Measurements from ENCODE around the gene ARHGAP24.

DNA sequence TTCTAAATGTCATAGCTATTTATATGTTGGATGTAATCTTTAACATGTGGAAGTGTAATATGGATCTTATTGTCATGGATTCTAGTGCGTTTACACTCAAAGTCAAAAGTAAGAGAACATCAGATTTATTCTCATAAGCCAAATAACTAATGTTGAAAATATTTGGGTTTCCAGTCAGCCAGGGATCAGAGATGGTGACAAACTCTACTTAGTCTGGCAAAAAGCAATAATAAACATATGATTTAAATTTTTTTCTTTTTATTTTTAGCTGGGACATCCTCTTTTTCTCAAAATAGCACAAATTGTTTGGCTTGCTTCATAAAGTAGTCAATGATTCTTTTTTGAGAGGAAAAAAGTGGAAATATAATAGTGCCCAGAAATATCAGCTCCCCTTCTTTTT lies 392.3 kb downstream of the ARHGAP24 start:
- TF ChIP-seq TAF1 (IDR thresholded peaks at IDR 0.05; ENCODE audit: low read depth) = no peak
- no peak for TF ChIP-seq YY1 (IDR thresholded peaks at IDR 0.05; ENCODE audit: low read depth)
- no peak for TF ChIP-seq EP300 (IDR thresholded peaks at IDR 0.05; ENCODE audit: borderline replicate concordance)
- TF ChIP-seq, protein P1, sequence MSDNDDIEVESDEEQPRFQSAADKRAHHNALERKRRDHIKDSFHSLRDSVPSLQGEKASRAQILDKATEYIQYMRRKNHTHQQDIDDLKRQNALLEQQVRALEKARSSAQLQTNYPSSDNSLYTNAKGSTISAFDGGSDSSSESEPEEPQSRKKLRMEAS (IDR thresholded peaks at IDR 0.05) = no peak
- TF ChIP-seq, protein P2, sequence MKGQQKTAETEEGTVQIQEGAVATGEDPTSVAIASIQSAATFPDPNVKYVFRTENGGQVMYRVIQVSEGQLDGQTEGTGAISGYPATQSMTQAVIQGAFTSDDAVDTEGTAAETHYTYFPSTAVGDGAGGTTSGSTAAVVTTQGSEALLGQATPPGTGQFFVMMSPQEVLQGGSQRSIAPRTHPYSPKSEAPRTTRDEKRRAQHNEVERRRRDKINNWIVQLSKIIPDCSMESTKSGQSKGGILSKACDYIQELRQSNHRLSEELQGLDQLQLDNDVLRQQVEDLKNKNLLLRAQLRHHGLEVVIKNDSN (IDR thresholded peaks at IDR 0.05) = no peak
- TF ChIP-seq TCF12 (IDR thresholded peaks at IDR 0.05; ENCODE audit: low read depth) = no peak
- TF ChIP-seq RAD21 (IDR thresholded peaks at IDR 0.05; ENCODE audit: low read depth) = no peak
- TF ChIP-seq FOXM1 (IDR thresholded peaks at IDR 0.05; ENCODE audit: borderline replicate concordance, low read depth) = no peak
- no peak for TF ChIP-seq ZBTB7A (IDR thresholded peaks at IDR 0.05; ENCODE audit: low read depth)
- TF ChIP-seq TEAD4 (IDR thresholded peaks at IDR 0.05) = no peak
- TF ChIP-seq, protein P3, sequence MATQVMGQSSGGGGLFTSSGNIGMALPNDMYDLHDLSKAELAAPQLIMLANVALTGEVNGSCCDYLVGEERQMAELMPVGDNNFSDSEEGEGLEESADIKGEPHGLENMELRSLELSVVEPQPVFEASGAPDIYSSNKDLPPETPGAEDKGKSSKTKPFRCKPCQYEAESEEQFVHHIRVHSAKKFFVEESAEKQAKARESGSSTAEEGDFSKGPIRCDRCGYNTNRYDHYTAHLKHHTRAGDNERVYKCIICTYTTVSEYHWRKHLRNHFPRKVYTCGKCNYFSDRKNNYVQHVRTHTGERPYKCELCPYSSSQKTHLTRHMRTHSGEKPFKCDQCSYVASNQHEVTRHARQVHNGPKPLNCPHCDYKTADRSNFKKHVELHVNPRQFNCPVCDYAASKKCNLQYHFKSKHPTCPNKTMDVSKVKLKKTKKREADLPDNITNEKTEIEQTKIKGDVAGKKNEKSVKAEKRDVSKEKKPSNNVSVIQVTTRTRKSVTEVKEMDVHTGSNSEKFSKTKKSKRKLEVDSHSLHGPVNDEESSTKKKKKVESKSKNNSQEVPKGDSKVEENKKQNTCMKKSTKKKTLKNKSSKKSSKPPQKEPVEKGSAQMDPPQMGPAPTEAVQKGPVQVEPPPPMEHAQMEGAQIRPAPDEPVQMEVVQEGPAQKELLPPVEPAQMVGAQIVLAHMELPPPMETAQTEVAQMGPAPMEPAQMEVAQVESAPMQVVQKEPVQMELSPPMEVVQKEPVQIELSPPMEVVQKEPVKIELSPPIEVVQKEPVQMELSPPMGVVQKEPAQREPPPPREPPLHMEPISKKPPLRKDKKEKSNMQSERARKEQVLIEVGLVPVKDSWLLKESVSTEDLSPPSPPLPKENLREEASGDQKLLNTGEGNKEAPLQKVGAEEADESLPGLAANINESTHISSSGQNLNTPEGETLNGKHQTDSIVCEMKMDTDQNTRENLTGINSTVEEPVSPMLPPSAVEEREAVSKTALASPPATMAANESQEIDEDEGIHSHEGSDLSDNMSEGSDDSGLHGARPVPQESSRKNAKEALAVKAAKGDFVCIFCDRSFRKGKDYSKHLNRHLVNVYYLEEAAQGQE (IDR thresholded peaks at IDR 0.05; ENCODE audit: low read depth) = no peak
- TF ChIP-seq CEBPB (IDR thresholded peaks at IDR 0.05) = no peak
- no peak for TF ChIP-seq NFIC (IDR thresholded peaks at IDR 0.05)
